T-cell (primary cell): ENCODE measurements around the gene FOXL3. TPM values are rescaled to one million over a fixed set of nuclear protein-coding genes. Genes with fewer than 3 reads are reported as not detected.
A peak's percentile ranks its signal among the peaks of the same experiment; 100 is the strongest.

ENCODE experiments used
- ATAC-seq, 4 experiments: fragments of 200-7000 bp in 3 of 4; fragments of 150-1000 bp in 1 of 4; cut with Tn5 transposase; replicated peaks in 1 of 4; 1 replicate in 3 of 4; 2 replicates in 1 of 4; pipeline ENCODE4 v1.10.0; 2021; ENCODE audit warnings: moderate library complexity in 3 of 4, mild to moderate bottlenecking in 2 of 4, moderate number of reproducible peaks in 1 of 4
- CTCF ChIA-PET, 2 donors: fragments of 300-600 bp; sonication (Branson Sonifier 250); formaldehyde crosslinking; loops; one replicate each; lab custom pipeline; 2022; ENCODE audit warnings: antibody characterized with exemption in 2 of 2; lab: Charles Lee
- POLR2A ChIA-PET, 2 donors: fragments of 300-600 bp; sonication (Branson Sonifier 250); formaldehyde crosslinking; loops; one replicate each; lab custom pipeline; 2022; ENCODE audit warnings: antibody characterized with exemption in 2 of 2; lab: Charles Lee
- DNase-seq, 35 experiments: peaks; one replicate each; pipeline versions ENCODE4 v3.0.0 to v3.0.0-alpha.2; 2013 to 2023
- H3K27ac ChIP-seq: one replicate; pipeline ENCODE4 v1.5.1; 2013; ENCODE audit warnings: low read length
- H3K27me3 ChIP-seq, 2 experiments: replicated peaks in 1 of 2; 1 replicate in 1 of 2; 2 replicates in 1 of 2; pipeline versions ENCODE4 v1.6.1 to v1.7.0; 2013; ENCODE audit warnings: low read length in 1 of 2, mixed read lengths in 1 of 2; ENCODE audit not compliant: control insufficient read depth in 2 of 2, insufficient read depth in 2 of 2; ENCODE audit errors: extremely low read depth in 1 of 2
- H3K36me3 ChIP-seq, 2 donors: 1 replicate in 1 of 2; 2 replicates in 1 of 2; pipeline versions ENCODE4 v1.6.1 to v1.7.0; 2013; ENCODE audit warnings: low read length in 1 of 2; ENCODE audit not compliant: control insufficient read depth in 2 of 2, insufficient read depth in 1 of 2; ENCODE audit errors: extremely low read depth in 1 of 2
- H3K4me1 ChIP-seq, 2 experiments: 1 replicate in 1 of 2; 2 replicates in 1 of 2; pipeline versions ENCODE4 v1.6.1 to v1.7.0; 2013; ENCODE audit warnings: low read length in 2 of 2, mixed read lengths in 1 of 2; ENCODE audit not compliant: insufficient read depth in 2 of 2, control insufficient read depth in 1 of 2; ENCODE audit errors: extremely low read depth in 1 of 2
- H3K4me3 ChIP-seq, 2 donors: 1 replicate in 1 of 2; 2 replicates in 1 of 2; pipeline versions ENCODE4 v1.5.1 to v1.7.0; 2013; ENCODE audit warnings: mild to moderate bottlenecking in 2 of 2, low read length in 1 of 2, moderate library complexity in 1 of 2; ENCODE audit not compliant: control insufficient read depth in 1 of 2; ENCODE audit errors: extremely low read depth in 1 of 2
- H3K9me3 ChIP-seq: 2 replicates; pipeline ENCODE4 v1.7.0; 2013
- H3K27ac Mint-ChIP-seq, 2 donors: one replicate each; pipeline ENCODE4 v1.8.0; 2020 to 2021; ENCODE audit warnings: mild to moderate bottlenecking in 2 of 2, mixed read lengths in 2 of 2
- H3K27me3 Mint-ChIP-seq, 2 donors: one replicate each; pipeline ENCODE4 v1.8.0; 2021 to 2022; ENCODE audit warnings: mixed read lengths in 2 of 2
- H3K36me3 Mint-ChIP-seq: one replicate; pipeline ENCODE4 v1.8.0; 2021; ENCODE audit warnings: mixed read lengths
- H3K4me1 Mint-ChIP-seq, 3 donors: one replicate each; pipeline ENCODE4 v1.8.0; 2020 to 2022; ENCODE audit warnings: mixed read lengths in 3 of 3, mild to moderate bottlenecking in 1 of 3
- H3K4me3 Mint-ChIP-seq, 3 donors: one replicate each; pipeline ENCODE4 v1.8.0; 2020 to 2022; ENCODE audit warnings: mild to moderate bottlenecking in 3 of 3, mixed read lengths in 3 of 3, moderate library complexity in 3 of 3
- H3K9me3 Mint-ChIP-seq, 3 donors: one replicate each; pipeline ENCODE4 v1.8.0; 2020 to 2022; ENCODE audit warnings: mixed read lengths in 3 of 3
- WGBS: methylation state at CpG from one replicate; pipeline ENCODE4 v1.1.5; 2013; ENCODE audit warnings: missing lambda C conversion rate; ENCODE audit not compliant: insufficient coverage; 5-methylcytosine and 5-hydroxymethylcytosine counted together
- total RNA-seq, 35 experiments: library from RNA in 6 of 35; stranded (reverse) in 6 of 35; fragments of 120-200 nt in 1 of 35; gene quantifications; one replicate each; pipeline versions ENCODE4 v1.2.1 to v1.2.4 and lab custom pipeline; 2013 to 2026

FOXL3 gene
- total RNA-seq, 5 donors from 2014 or later (not counting 1 experiment from before 2014, with no cell fraction given), result not detected

- Mint-ChIP-seq H3K27me3 (peaks cover 40 to 58% of the 10 kb centered on the region in 2 donors), H3K4me1 (peaks cover 0 to 2% (median under 1%) of the 10 kb centered on the region in 3 donors), H3K4me3 (no peak overlapping the region), H3K27ac (no peak overlapping the region), H3K9me3 (peaks cover 0 to 4% (median 2%) of the 10 kb centered on the region in 3 donors), H3K36me3 (no peaks in the 10 kb centered on the region)
- H3K9me3 ChIP-seq, result no peaks in the 10 kb centered on the region
- H3K27me3 ChIP-seq, result peaks cover 0 to 56% of the 10 kb centered on the region in 2 experiments
- DNase-seq, result no peak
- ATAC-seq, result no peak
- POLR2A ChIA-PET, result no interaction called here
- 78% methylated on average over 8 of the region's 9 CpGs for WGBS
- H3K4me3 ChIP-seq, result no peak overlapping the region
- CTCF ChIA-PET, result no interaction called here
- peaks cover 0 to 12% of the 10 kb centered on the region in 2 experiments for H3K4me1 ChIP-seq
- no peak overlapping the region for H3K27ac ChIP-seq
- H3K36me3 ChIP-seq, result no peaks in the 10 kb centered on the region
These were observed 28.5 kb downstream of the FOXL3 start for GRCh38 chr7:318476-318875.

- peaks cover 37 to 54% of the 10 kb centered on the region in 2 donors for H3K27me3 Mint-ChIP-seq
- Histone ChIP-seq H3K27ac (no peak overlapping the region), H3K27me3 (peaks cover 0 to 59% of the 10 kb centered on the region in 2 experiments), H3K4me1 (peaks cover 0 to 12% of the 10 kb centered on the region in 2 experiments), H3K36me3 (no peaks in the 10 kb centered on the region), H3K4me3 (no peak overlapping the region), H3K9me3 (no peaks in the 10 kb centered on the region)
- WGBS, result 76% methylated on average over 15 of the region's 18 CpGs
- H3K9me3 Mint-ChIP-seq, result peaks cover 0 to 4% (median 2%) of the 10 kb centered on the region in 3 donors
- H3K36me3 Mint-ChIP-seq, result no peaks in the 10 kb centered on the region
- DNase-seq (no peak), ATAC-seq (no peak)
- POLR2A ChIA-PET, result interaction anchor here in 1 of 2 donors (0.5 kb wide), 1 partner anchor 522 kb away, joined by 3 read pairs; no protein-coding TSS in a partner anchor
- peaks cover 0 to 2% (median 2%) of the 10 kb centered on the region in 3 donors for H3K4me1 Mint-ChIP-seq
- no peak overlapping the region for H3K27ac Mint-ChIP-seq
- no peak overlapping the region for H3K4me3 Mint-ChIP-seq
- CTCF ChIA-PET, result no interaction called here
These were observed 29.1 kb downstream of the FOXL3 start for GRCh38 chr7:318878-319661.

- ChIA-PET CTCF (no interaction called here), POLR2A (no interaction called here)
- no peaks in the 10 kb centered on the region for H3K36me3 Mint-ChIP-seq
- Histone ChIP-seq H3K36me3 (no peaks in the 10 kb centered on the region), H3K27me3 (peaks cover 0 to 64% of the 10 kb centered on the region in 2 experiments), H3K27ac (no peak overlapping the region), H3K4me3 (no peak overlapping the region), H3K4me1 (peaks cover 0 to 12% of the 10 kb centered on the region in 2 experiments), H3K9me3 (no peaks in the 10 kb centered on the region)
- H3K27me3 Mint-ChIP-seq, result peaks cover 31 to 47% of the 10 kb centered on the region in 2 donors
- no peak overlapping the region for H3K4me3 Mint-ChIP-seq
- DNase-seq, result no peak
- no peaks in the 10 kb centered on the region for H3K9me3 Mint-ChIP-seq
- H3K4me1 Mint-ChIP-seq, result peaks cover 0 to 2% (median 2%) of the 10 kb centered on the region in 3 donors
- WGBS, result 83% methylated on average over 2 of the region's 2 CpGs
- no peak overlapping the region for H3K27ac Mint-ChIP-seq
- ATAC-seq, result no peak
These were observed 30.3 kb downstream of the FOXL3 start for GRCh38 chr7:320297-320696.

- H3K4me1 ChIP-seq, result peaks cover 0 to 12% of the 10 kb centered on the region in 2 experiments
- no peak overlapping the region for H3K4me3 Mint-ChIP-seq
- peaks cover 19 to 38% of the 10 kb centered on the region in 2 donors for H3K27me3 Mint-ChIP-seq
- ChIA-PET CTCF (interaction anchor here (0.5 to 1.6 kb wide), 4 partner anchors 177 to 608 kb away, joined by 3 to 4 read pairs (median 3); no protein-coding TSS in a partner anchor), POLR2A (no interaction called here)
- ATAC-seq (peak; percentile 98 to 99 (median 98)), DNase-seq (peak; percentile 56 to 90 (median 79))
- no peaks in the 10 kb centered on the region for H3K9me3 ChIP-seq
- 14% methylated on average over 44 of the region's 45 CpGs for WGBS
- no peaks in the 10 kb centered on the region for H3K36me3 ChIP-seq
- peaks cover 0 to 2% (median 2%) of the 10 kb centered on the region in 3 donors for H3K4me1 Mint-ChIP-seq
- no peak overlapping the region for H3K4me3 ChIP-seq
- no peak overlapping the region for H3K27ac ChIP-seq
- H3K27ac Mint-ChIP-seq, result no peak overlapping the region
- H3K9me3 Mint-ChIP-seq, result peaks cover 0 to 6% (median 0%) of the 10 kb centered on the region in 3 donors
- H3K27me3 ChIP-seq, result peaks cover 0 to 68% of the 10 kb centered on the region in 2 experiments
- H3K36me3 Mint-ChIP-seq, result no peaks in the 10 kb centered on the region
These were observed 32.2 kb downstream of the FOXL3 start for GRCh38 chr7:322111-322671.

GRCh38 chr7:322708-323111 lies 32.7 kb downstream of the FOXL3 start:
- CTCF ChIA-PET, result interaction anchor here in 1 of 2 donors (1.6 kb wide), 1 partner anchor 553 kb away, joined by 3 read pairs; no protein-coding TSS in a partner anchor
- Histone ChIP-seq H3K36me3 (no peaks in the 10 kb centered on the region), H3K9me3 (no peaks in the 10 kb centered on the region), H3K4me3 (no peak overlapping the region), H3K27ac (no peak overlapping the region), H3K4me1 (peaks cover 0 to 12% of the 10 kb centered on the region in 2 experiments), H3K27me3 (peaks cover 0 to 67% of the 10 kb centered on the region in 2 experiments)
- H3K27me3 Mint-ChIP-seq, result peaks cover 16 to 36% of the 10 kb centered on the region in 2 donors
- peaks cover 0 to 2% (median 2%) of the 10 kb centered on the region in 3 donors for H3K4me1 Mint-ChIP-seq
- no peak overlapping the region for H3K4me3 Mint-ChIP-seq
- DNase-seq, result no peak
- H3K27ac Mint-ChIP-seq, result no peak overlapping the region
- H3K36me3 Mint-ChIP-seq, result no peaks in the 10 kb centered on the region
- H3K9me3 Mint-ChIP-seq, result peaks cover 0 to 6% (median 0%) of the 10 kb centered on the region in 3 donors
- no peak for ATAC-seq
- WGBS, result 97% methylated on average over 6 of the region's 6 CpGs
- POLR2A ChIA-PET, result no interaction called here

- Histone ChIP-seq H3K27ac (no peak overlapping the region), H3K4me1 (peaks cover 0 to 12% of the 10 kb centered on the region in 2 experiments), H3K4me3 (no peak overlapping the region), H3K9me3 (no peaks in the 10 kb centered on the region), H3K27me3 (peaks cover 0 to 67% of the 10 kb centered on the region in 2 experiments), H3K36me3 (no peaks in the 10 kb centered on the region)
- Mint-ChIP-seq H3K36me3 (no peaks in the 10 kb centered on the region), H3K27me3 (peaks cover 11 to 33% of the 10 kb centered on the region in 2 donors), H3K4me3 (no peak overlapping the region), H3K27ac (no peak overlapping the region), H3K9me3 (peaks cover 0 to 6% (median 0%) of the 10 kb centered on the region in 3 donors), H3K4me1 (peaks cover 0 to 2% (median 2%) of the 10 kb centered on the region in 3 donors)
- 81% methylated on average over 10 of the region's 10 CpGs for WGBS
- CTCF ChIA-PET, result no interaction called here
- no peak for ATAC-seq
- POLR2A ChIA-PET, result no interaction called here
- no peak for DNase-seq
These were observed 33.4 kb downstream of the FOXL3 start for GRCh38 chr7:323410-323809.
